NT2/D1 (cell line): ENCODE measurements around the gene PARD3.

Experiments used
- SUZ12 ChIP-seq: IDR thresholded peaks from 2 replicates; pipeline ENCODE4 v1.6.1; 2011; ENCODE audit not compliant: insufficient read length, insufficient read depth; ENCODE audit errors: extremely low read depth
- YY1 ChIP-seq: IDR thresholded peaks from 2 replicates; pipeline ENCODE4 v1.6.1; 2011; ENCODE audit not compliant: insufficient read length, insufficient read depth
- ZNF274 ChIP-seq: IDR thresholded peaks from 2 replicates; pipeline ENCODE4 v1.6.1; 2011; ENCODE audit warnings: mild to moderate bottlenecking, low read depth, low read length

- no peak for TF ChIP-seq YY1
- no peak for TF ChIP-seq SUZ12
- TF ChIP-seq ZNF274 = no peak
Observed at GRCh38 chr10:34740321-34740720, 74.8 kb downstream of the PARD3 start.
